GM23338 (cell line): ENCODE results near the gene ZDHHC18. TPM values are rescaled to one million over a fixed set of nuclear protein-coding genes. Genes with fewer than 3 reads are reported as not detected.

ENCODE experiments used
- ATAC-seq: fragments of 200-7000 bp; cut with Tn5 transposase; 3 replicates; pipeline ENCODE4 v1.9.1; 2020
- DNase-seq: peaks from one replicate; pipeline ENCODE4 v3.0.0-alpha.2; 2015; ENCODE audit warnings: low spot score
- H2AFZ ChIP-seq: fragments of 200-600 bp; sonication (generic); 2 replicates; pipeline ENCODE4 v1.8.0; 2016; ENCODE audit warnings: antibody characterized with exemption, mild to moderate bottlenecking, moderate library complexity
- H3F3A ChIP-seq: fragments of 200-600 bp; sonication (generic); replicated peaks from 2 replicates; pipeline ENCODE4 v1.8.0; 2017; ENCODE audit warnings: antibody characterized with exemption, mixed run types, low read depth
- H3K27ac ChIP-seq: fragments of 200-600 bp; sonication (generic); 2 replicates; pipeline ENCODE4 v1.6.1; 2016; ENCODE audit warnings: low read depth
- H3K27me3 ChIP-seq: fragments of 200-600 bp; sonication (generic); 2 replicates; pipeline ENCODE4 v1.8.0; 2016; ENCODE audit warnings: mild to moderate bottlenecking, mixed run types, moderate library complexity; ENCODE audit not compliant: insufficient read depth
- H3K36me3 ChIP-seq: fragments of 200-600 bp; sonication (generic); 2 replicates; pipeline ENCODE4 v1.8.0; 2016; ENCODE audit warnings: mild to moderate bottlenecking; ENCODE audit not compliant: insufficient read depth
- H3K4me1 ChIP-seq: fragments of 200-600 bp; sonication (generic); 2 replicates; pipeline ENCODE4 v1.8.0; 2016; ENCODE audit warnings: mild to moderate bottlenecking, moderate library complexity; ENCODE audit not compliant: insufficient read depth
- H3K4me2 ChIP-seq: fragments of 200-600 bp; sonication (generic); 2 replicates; pipeline ENCODE4 v1.7.1; 2017; ENCODE audit warnings: mixed run types
- H3K4me3 ChIP-seq: fragments of 200-600 bp; sonication (generic); 2 replicates; pipeline ENCODE4 v1.6.1; 2016; ENCODE audit warnings: mixed run types
- H3K79me2 ChIP-seq: fragments of 200-600 bp; sonication (generic); replicated peaks from 2 replicates; pipeline ENCODE4 v1.8.0; 2017; ENCODE audit warnings: mild to moderate bottlenecking; ENCODE audit not compliant: insufficient read depth
- H3K9me2 ChIP-seq: fragments of 200-600 bp; sonication (generic); 2 replicates; pipeline ENCODE4 v1.8.0; 2017; ENCODE audit not compliant: insufficient read depth
- H4K20me1 ChIP-seq: fragments of 200-600 bp; sonication (generic); replicated peaks from 2 replicates; pipeline ENCODE4 v1.8.0; 2017; ENCODE audit warnings: mild to moderate bottlenecking; ENCODE audit not compliant: insufficient read depth
- H3K27ac Mint-ChIP-seq: 2 replicates; pipeline ENCODE4 v1.8.0; 2020; ENCODE audit warnings: inconsistent platforms, mild to moderate bottlenecking, moderate library complexity, mixed read lengths
- H3K27me3 Mint-ChIP-seq: 3 replicates; pipeline ENCODE4 v1.8.0; 2022; ENCODE audit warnings: low read depth, mild to moderate bottlenecking, moderate library complexity, mixed read lengths, inconsistent platforms; ENCODE audit not compliant: insufficient read depth, poor library complexity
- H3K36me3 Mint-ChIP-seq: 3 replicates; pipeline ENCODE4 v1.8.0; 2021; ENCODE audit warnings: low read depth, mild to moderate bottlenecking, inconsistent platforms, moderate library complexity, mixed read lengths
- H3K4me1 Mint-ChIP-seq: 3 replicates; pipeline ENCODE4 v1.8.0; 2020; ENCODE audit warnings: mild to moderate bottlenecking, inconsistent platforms, mixed read lengths
- H3K4me3 Mint-ChIP-seq: 3 replicates; pipeline ENCODE4 v1.8.0; 2021; ENCODE audit warnings: moderate library complexity, mild to moderate bottlenecking, inconsistent platforms, mixed read lengths
- H3K9me3 Mint-ChIP-seq: 3 replicates; pipeline ENCODE4 v1.8.0; 2020; ENCODE audit warnings: moderate library complexity, mild to moderate bottlenecking, inconsistent platforms, mixed read lengths
- CREB1 ChIP-seq: fragments of 250-450 bp; sonication (Bioruptor Pico); IDR thresholded peaks from 2 replicates; pipeline ENCODE4 v1.5.0; 2020; ENCODE audit warnings: low read depth, mild to moderate bottlenecking, moderate library complexity
- CTCF ChIP-seq, 2 experiments: fragments of 200-600 bp in 1 of 2; sonication (generic) in 1 of 2; conservative IDR thresholded peaks; 2 replicates each; pipeline versions ENCODE4 v1.5.1 to v1.6.1; 2016 to 2017; ENCODE audit warnings: antibody characterized with exemption in 2 of 2, low read depth in 2 of 2, mild to moderate bottlenecking in 2 of 2, moderate library complexity in 1 of 2
- ETS1 ChIP-seq: IDR thresholded peaks from 2 replicates; pipeline ENCODE4 v1.6.1; 2016; ENCODE audit warnings: antibody characterized with exemption
- EZH2 ChIP-seq: fragments of 200-600 bp; sonication (generic); IDR thresholded peaks from one replicate; pipeline ENCODE4 v1.8.0; 2017; ENCODE audit warnings: antibody characterized with exemption, mild to moderate bottlenecking, low read depth; ENCODE audit not compliant: unreplicated experiment
- EZH2phosphoT487 ChIP-seq: fragments of 200-600 bp; sonication (generic); IDR thresholded peaks from one replicate; pipeline ENCODE4 v1.8.1; 2018; ENCODE audit warnings: antibody characterized with exemption; ENCODE audit not compliant: unreplicated experiment
- JUNB ChIP-seq: IDR thresholded peaks from one replicate; pipeline ENCODE4 v1.6.1; 2016; ENCODE audit warnings: antibody characterized with exemption; ENCODE audit not compliant: unreplicated experiment
- NANOG ChIP-seq: IDR thresholded peaks from 2 replicates; pipeline ENCODE4 v1.6.1; 2016; ENCODE audit warnings: antibody characterized with exemption, borderline replicate concordance
- POLR2AphosphoS5 ChIP-seq: IDR thresholded peaks from 2 replicates; pipeline ENCODE4 v1.6.1; 2016; ENCODE audit warnings: antibody characterized with exemption, low read depth
- REST ChIP-seq: IDR thresholded peaks from one replicate; pipeline ENCODE4 v1.6.1; 2018; ENCODE audit warnings: antibody characterized with exemption; ENCODE audit not compliant: unreplicated experiment
- STAT1 ChIP-seq: IDR thresholded peaks from one replicate; pipeline ENCODE4 v1.6.1; 2016; ENCODE audit warnings: antibody characterized with exemption; ENCODE audit not compliant: unreplicated experiment
- ZNF114 ChIP-seq: fragments of 250-450 bp; sonication (Bioruptor Pico); IDR thresholded peaks from 2 replicates; pipeline ENCODE4 v1.5.0; 2020; ENCODE audit warnings: mild to moderate bottlenecking, moderate library complexity
- ZNF331 ChIP-seq: fragments of 250-450 bp; sonication (Bioruptor Pico); IDR thresholded peaks from 2 replicates; pipeline ENCODE4 v1.5.0; 2020; ENCODE audit warnings: low read depth, mild to moderate bottlenecking, moderate library complexity
- ZNF462 ChIP-seq: fragments of 250-450 bp; sonication (Bioruptor Pico); IDR thresholded peaks from 2 replicates; pipeline ENCODE4 v1.5.0; 2020; ENCODE audit warnings: mild to moderate bottlenecking, moderate library complexity
- polyA plus RNA-seq: library from polyadenylated mRNA; unstranded; fragments of >200 nt; fragmentation: Nextera tagmentation; extraction: Ambion mirVana; gene quantifications from 2 replicates; pipeline ENCODE4 v1.2.1, GENCODE V29; 2016
- total RNA-seq: library from RNA; depleted of rRNA; stranded (reverse); fragments of >200 nt; shearing (Covaris generic); gene quantifications from 2 replicates; pipeline ENCODE4 v1.2.3, GENCODE V29; 2014

ZDHHC18 gene
- total and polyA plus RNA-seq, 2 experiments from 2014 or later: 6.3 to 26.8 TPM

GRCh38 chr1:26863685-26864077 is 37.2 kb downstream of the ZDHHC18 start:
- H3K36me3 ChIP-seq: no peaks in the 10 kb centered on the region
- Mint-ChIP-seq H3K4me1 (peaks cover 40% of the 10 kb centered on the region), H3K9me3 (no peaks in the 10 kb centered on the region), H3K27me3 (peaks cover 30% of the 10 kb centered on the region), H3K4me3 (peak overlapping the region; percentile 40; the same call in 2 of the 3 replicates), H3K36me3 (no peaks in the 10 kb centered on the region; the same call in 2 of the 3 replicates), H3K27ac (no peak overlapping the region)
- H3K27me3 ChIP-seq: peaks cover 11% of the 10 kb centered on the region
- H3K4me2 ChIP-seq: peak overlapping the region; percentile 96; the same call in 1 of the 2 replicates
- no peak for ATAC-seq
- no peak overlapping the region for H2AFZ ChIP-seq
- peaks cover 15% of the 10 kb centered on the region for H3K4me1 ChIP-seq
- no peaks in the 10 kb centered on the region for H4K20me1 ChIP-seq
- H3K27ac ChIP-seq: no peak overlapping the region
- H3K9me2 ChIP-seq: no peaks in the 10 kb centered on the region
- no peaks in the 10 kb centered on the region for H3K79me2 ChIP-seq
- TF ChIP-seq ZNF462 (CRISPR knock-in tag): no peak
- TF ChIP-seq ZNF331 (CRISPR knock-in tag): no peak
- no peak for TF ChIP-seq ZNF114 (CRISPR knock-in tag)
- no peak for TF ChIP-seq STAT1
- TF ChIP-seq EZH2: no peak
- TF ChIP-seq CTCF (conservative IDR thresholded peaks at IDR 0.05; ENCODE audit: low read depth in 2 of 2): no peak
- TF ChIP-seq EZH2phosphoT487: no peak
- no peak for TF ChIP-seq ETS1
- TF ChIP-seq JUNB: no peak
- no peak for TF ChIP-seq POLR2AphosphoS5
- TF ChIP-seq CREB1 (CRISPR knock-in tag): no peak
- no peak for TF ChIP-seq NANOG
- no peak for TF ChIP-seq REST
- no peak for DNase-seq
- H3F3A ChIP-seq: peaks cover 19% of the 10 kb centered on the region
- peak overlapping the region; percentile 78; the same call in 1 of the 2 replicates for H3K4me3 ChIP-seq
